HCT116 (cell line): ENCODE measurements around the gene TBC1D16. TPM values are rescaled to one million over a fixed set of nuclear protein-coding genes. Genes with fewer than 3 reads are reported as not detected.

Experiments used
- ATAC-seq: fragments of 200-7000 bp; cut with Tn5 transposase; 2 replicates; pipeline ENCODE4 v1.9.1; 2020; ENCODE audit warnings: mild to moderate bottlenecking, moderate library complexity
- BruUV-seq: library from RNA; stranded (reverse); fragments of 400-500 nt; replicated peaks from 2 replicates; lab custom pipeline; 2021; lab: Mats Ljungman, UMichigan
- CTCF ChIA-PET: fragments of 300-600 bp; sonication (Branson Sonifier 250); formaldehyde crosslinking; loops from one replicate; lab custom pipeline; 2021; ENCODE audit warnings: antibody characterized with exemption; lab: Charles Lee
- POLR2A ChIA-PET: fragments of 300-600, 350-600 bp; sonication (Branson Sonifier 250); formaldehyde crosslinking; loops from one replicate; lab custom pipeline; 2021; ENCODE audit warnings: antibody characterized with exemption; lab: Charles Lee
- RAD21 ChIA-PET, 2 experiments: fragments of 300-600 bp; sonication (Branson Sonifier 250); formaldehyde crosslinking; loops; one replicate each; lab custom pipeline; 2023; ENCODE audit warnings: low total read pairs in 2 of 2; ENCODE audit not compliant: uncharacterized antibody in 2 of 2, unreplicated experiment in 2 of 2, low non-redundant PET in 1 of 2; lab: Charles Lee
- DNase-seq: peaks from one replicate; pipeline ENCODE4 v3.0.0-alpha.2; 2010; ENCODE audit warnings: low read depth, low spot score
- H2AFZ ChIP-seq: fragments of 200-600 bp; shearing (Covaris generic), sonication (generic); 2 replicates; pipeline ENCODE4 v1.6.1; 2017; ENCODE audit warnings: low read depth, mixed run types, mixed read lengths, antibody characterized with exemption, low read length; ENCODE audit not compliant: poor library complexity, severe bottlenecking
- H3K27ac ChIP-seq: 2 replicates; pipeline ENCODE4 v1.5.1; 2012; ENCODE audit warnings: low read depth, low read length
- H3K27me3 ChIP-seq: fragments of 200-600 bp; sonication (generic); 2 replicates; pipeline ENCODE4 v1.6.1; 2016; ENCODE audit warnings: mixed run types, low read length, mixed read lengths; ENCODE audit not compliant: insufficient read depth
- H3K36me3 ChIP-seq, 2 experiments: fragments of 200-500 bp in 1 of 2; fragments of 200-600 bp in 1 of 2; sonication (Bioruptor generic) in 1 of 2; sonication (generic) in 1 of 2; 2 replicates each; pipeline versions ENCODE4 v1.5.1 to v1.6.1; 2014 to 2016; ENCODE audit warnings: low read length in 2 of 2, inconsistent platforms in 1 of 2, mixed read lengths in 1 of 2, mixed run types in 1 of 2; ENCODE audit not compliant: insufficient read depth in 2 of 2, control insufficient read depth in 1 of 2
- H3K4me1 ChIP-seq, 2 experiments: fragments of 200-600 bp in 1 of 2; sonication (generic) in 1 of 2; 2 replicates each; pipeline versions ENCODE4 v1.5.1 to v1.6.1; 2012 to 2017; ENCODE audit warnings: low read length in 2 of 2, inconsistent platforms in 1 of 2, mild to moderate bottlenecking in 1 of 2, mixed read lengths in 1 of 2, mixed run types in 1 of 2, moderate library complexity in 1 of 2; ENCODE audit not compliant: insufficient read depth in 2 of 2, control insufficient read depth in 1 of 2
- H3K4me2 ChIP-seq: fragments of 200-600 bp; sonication (generic); 2 replicates; pipeline ENCODE4 v1.6.1; 2017; ENCODE audit warnings: mixed run types, low read length, mixed read lengths
- H3K4me3 ChIP-seq, 2 experiments: fragments of 200-600 bp in 1 of 2; sonication (generic) in 1 of 2; replicated peaks in 1 of 2; 2 replicates each; pipeline ENCODE4 v1.5.1; 2011 to 2016; ENCODE audit warnings: low read length in 2 of 2, control low read depth in 1 of 2, low read depth in 1 of 2, mild to moderate bottlenecking in 1 of 2, mixed read lengths in 1 of 2, mixed run types in 1 of 2
- H3K79me2 ChIP-seq: fragments of 200-600 bp; sonication (generic); 2 replicates; pipeline ENCODE4 v1.6.1; 2017; ENCODE audit warnings: mild to moderate bottlenecking, mixed run types, low read length, moderate library complexity, mixed read lengths; ENCODE audit not compliant: insufficient read depth
- H3K9ac ChIP-seq: fragments of 200-600 bp; sonication (generic); 2 replicates; pipeline ENCODE4 v1.6.1; 2016; ENCODE audit warnings: low read length, mixed read lengths
- H3K9me2 ChIP-seq: fragments of 200-600 bp; sonication (generic), shearing (Covaris generic); 2 replicates; pipeline ENCODE4 v1.6.1; 2017; ENCODE audit warnings: mixed run types, mild to moderate bottlenecking, moderate library complexity; ENCODE audit not compliant: insufficient read depth
- H3K9me3 ChIP-seq, 2 experiments: fragments of 200-500 bp in 1 of 2; fragments of 200-600 bp in 1 of 2; sonication (Bioruptor generic) in 1 of 2; sonication (generic) in 1 of 2; 2 replicates each; pipeline ENCODE4 v1.6.1; 2014 to 2017; ENCODE audit warnings: low read length in 2 of 2, mixed read lengths in 2 of 2, inconsistent platforms in 1 of 2, low read depth in 1 of 2, mild to moderate bottlenecking in 1 of 2, mixed run types in 1 of 2, moderate library complexity in 1 of 2; ENCODE audit not compliant: control insufficient read depth in 1 of 2, insufficient read depth in 1 of 2
- H4K20me1 ChIP-seq: fragments of 200-600 bp; sonication (generic), shearing (Covaris generic); 2 replicates; pipeline ENCODE4 v1.6.1; 2017; ENCODE audit warnings: mixed run types, mild to moderate bottlenecking, moderate library complexity; ENCODE audit not compliant: insufficient read depth
- CEBPB ChIP-seq: IDR thresholded peaks from 2 replicates; pipeline ENCODE4 v1.6.1; 2012; ENCODE audit warnings: low read depth
- CTCF ChIP-seq, 3 experiments: fragments of 200-600 bp in 1 of 3; sonication (generic) in 1 of 3; IDR thresholded peaks in 2 of 3; conservative IDR thresholded peaks in 1 of 3; 2 replicates each; pipeline ENCODE4 v1.5.1; 2012 to 2017; ENCODE audit warnings: low read depth in 2 of 3, low read length in 2 of 3, antibody characterized with exemption in 1 of 3, borderline replicate concordance in 1 of 3, control low read depth in 1 of 3, mild to moderate bottlenecking in 1 of 3, mixed read lengths in 1 of 3, mixed run types in 1 of 3, moderate library complexity in 1 of 3; ENCODE audit not compliant: insufficient read depth in 1 of 3
- ELF1 ChIP-seq: IDR thresholded peaks from 2 replicates; pipeline ENCODE4 v1.6.1; 2012; ENCODE audit warnings: low read depth, borderline replicate concordance
- JUND ChIP-seq: IDR thresholded peaks from 2 replicates; pipeline ENCODE4 v1.6.1; 2012
- MAX ChIP-seq: IDR thresholded peaks from 2 replicates; pipeline ENCODE4 v1.6.1; 2012
- POLR2AphosphoS5 ChIP-seq: IDR thresholded peaks from 2 replicates; pipeline ENCODE4 v1.6.1; 2011; ENCODE audit warnings: mild to moderate bottlenecking, low read depth, low read length, moderate library complexity
- SIN3A ChIP-seq: IDR thresholded peaks from 2 replicates; pipeline ENCODE4 v1.6.1; 2012; ENCODE audit warnings: low read depth
- SRF ChIP-seq: IDR thresholded peaks from 2 replicates; pipeline ENCODE4 v1.6.1; 2012; ENCODE audit warnings: low read depth
- YY1 ChIP-seq: IDR thresholded peaks from 2 replicates; pipeline ENCODE4 v1.6.1; 2011; ENCODE audit warnings: low read length, low read depth, moderate library complexity, mild to moderate bottlenecking; ENCODE audit not compliant: insufficient replicate concordance; ENCODE audit errors: extremely low read depth
- intact Hi-C: fragments of 100-400 bp; cut with micrococcal nuclease; formaldehyde crosslinking; loops from 2 replicates; pipeline ENCODE4 v1.10.0; 2022
- total RNA-seq: library from RNA; stranded (reverse); gene quantifications from one replicate; pipeline ENCODE4 v1.2.1, GENCODE V29; 2021; ENCODE audit not compliant: unreplicated experiment

The TBC1D16 gene
- total RNA-seq, 1 experiment from 2014 or later: 31.1 TPM

GRCh38 chr17:79944821-79945391 lies 90.8 kb downstream of the TBC1D16 start:
- DNase-seq (no peak), ATAC-seq (no peak)
- H3K9ac ChIP-seq: no peak overlapping the region
- H3K4me3 ChIP-seq: no peak overlapping the region
- ChIA-PET CTCF (no interaction called here), RAD21 (no interaction called here), POLR2A (no interaction called here)
- no peaks in the 10 kb centered on the region for H3K79me2 ChIP-seq
- no peaks in the 10 kb centered on the region for H4K20me1 ChIP-seq
- BruUV-seq: no TSS peak
- TF ChIP-seq SIN3A (no peak), MAX (no peak), YY1 (no peak), CEBPB (no peak), POLR2AphosphoS5 (no peak), SRF (no peak), ELF1 (no peak), JUND (no peak), CTCF (IDR thresholded peaks at IDR 0.05 in 2 of 3, conservative IDR thresholded peaks at IDR 0.05 in 1 of 3; ENCODE audit: borderline replicate concordance in 1 of 3, insufficient read depth in 1 of 3, low read depth in 2 of 3, low read length in 2 of 3) (no peak)
- H3K9me3 ChIP-seq: no peaks in the 10 kb centered on the region
- peaks cover 0 to 3% of the 10 kb centered on the region in 2 experiments; a peak in 1 of 4 replicates for H3K36me3 ChIP-seq
- intact Hi-C loops: no loop called here
- H3K4me2 ChIP-seq: no peak overlapping the region
- no peaks in the 10 kb centered on the region for H3K9me2 ChIP-seq
- no peaks in the 10 kb centered on the region for H3K27me3 ChIP-seq
- no peak overlapping the region for H2AFZ ChIP-seq
- peaks cover 0 to 5% of the 10 kb centered on the region in 2 experiments; a peak in 1 of 4 replicates for H3K4me1 ChIP-seq
- H3K27ac ChIP-seq: no peak overlapping the region
